ENCODE results near the gene EBLN1. TPM values are rescaled to one million over a fixed set of nuclear protein-coding genes. Genes with fewer than 3 reads are reported as not detected.

EBLN1 gene
- total and polyA plus RNA-seq, 11 donors: not detected

- DNase-seq (no peak), ATAC-seq (no peak)
- TF ChIP-seq POLR2A (IDR thresholded peaks at IDR 0.05) (no peak), CTCF (IDR thresholded peaks at IDR 0.05) (no peak)
- H3K27me3 ChIP-seq: peaks cover 0 to 3% (median 0%) of the 10 kb centered on the region in 9 donors
- H3K27ac ChIP-seq: no peak overlapping the region
- H3K4me1 ChIP-seq: no peaks in the 10 kb centered on the region
- no peaks in the 10 kb centered on the region for H3K36me3 ChIP-seq
- WGBS, 4 donors: 81 to 94% (median 91%) methylated on average over 5 of the region's 5 CpGs
- no peaks in the 10 kb centered on the region for H3K9me3 ChIP-seq
- intact Hi-C loops (cut with DNase I): no loop called here
- no peak overlapping the region for H3K4me3 ChIP-seq
Observed at GRCh38 chr10:22210267-22210666, 7.5 kb downstream of the EBLN1 start.

GRCh38 chr10:22193945-22194344, 23.9 kb downstream of the EBLN1 start:
- H3K4me1 ChIP-seq: no peaks in the 10 kb centered on the region
- DNase-seq (no peak), ATAC-seq (no peak)
- WGBS, 4 donors: 78 to 84% (median 81%) methylated on average over 2 of the region's 2 CpGs
- H3K4me3 ChIP-seq: no peak overlapping the region
- H3K27ac ChIP-seq: no peak overlapping the region
- H3K36me3 ChIP-seq: no peaks in the 10 kb centered on the region
- no peaks in the 10 kb centered on the region for H3K9me3 ChIP-seq
- peaks cover 0 to 10% (median 0%) of the 10 kb centered on the region in 9 donors for H3K27me3 ChIP-seq
- intact Hi-C loops (cut with DNase I): no loop called here
- TF ChIP-seq CTCF (IDR thresholded peaks at IDR 0.05): no peak
- TF ChIP-seq POLR2A (IDR thresholded peaks at IDR 0.05): no peak

- peaks cover 0 to 10% (median 0%) of the 10 kb centered on the region in 9 donors for H3K27me3 ChIP-seq
- no peak overlapping the region for H3K27ac ChIP-seq
- no peak for ATAC-seq
- TF ChIP-seq POLR2A (IDR thresholded peaks at IDR 0.05): no peak
- no peak for DNase-seq
- 85 to 88% (median 86%) methylated on average over 4 of the region's 4 CpGs for WGBS, 4 donors
- peaks cover 0 to 9% (median 0%) of the 10 kb centered on the region in 12 donors for H3K9me3 ChIP-seq
- no peaks in the 10 kb centered on the region for H3K36me3 ChIP-seq
- H3K4me1 ChIP-seq: no peaks in the 10 kb centered on the region
- intact Hi-C loops (cut with DNase I): no loop called here
- no peak overlapping the region for H3K4me3 ChIP-seq
Observed at GRCh38 chr10:22185586-22185985, 32.2 kb downstream of the EBLN1 start.

GRCh38 chr10:22183771-22184461, 33.9 kb downstream of the EBLN1 start:
- Histone ChIP-seq H3K4me3 (no peak overlapping the region), H3K9me3 (peaks cover 0 to 13% (median 0%) of the 10 kb centered on the region in 12 donors), H3K27ac (no peak overlapping the region), H3K36me3 (no peaks in the 10 kb centered on the region), H3K27me3 (peaks cover 0 to 10% (median 0%) of the 10 kb centered on the region in 9 donors), H3K4me1 (no peaks in the 10 kb centered on the region)
- no peak for DNase-seq
- intact Hi-C loops (cut with DNase I): no loop called here
- ATAC-seq: no peak
- WGBS, 4 donors: 93 to 97% (median 96%) methylated on average over 5 of the region's 5 CpGs
- no peak for TF ChIP-seq CTCF (IDR thresholded peaks at IDR 0.05)
- TF ChIP-seq POLR2A (IDR thresholded peaks at IDR 0.05): no peak

GRCh38 chr10:22180724-22181123, 37.1 kb downstream of the EBLN1 start:
- peaks cover 0 to 14% (median 0%) of the 10 kb centered on the region in 9 donors for H3K27me3 ChIP-seq
- no peaks in the 10 kb centered on the region for H3K36me3 ChIP-seq
- ATAC-seq (no peak), DNase-seq (no peak)
- intact Hi-C loops (cut with DNase I): no loop called here
- H3K27ac ChIP-seq: no peak overlapping the region
- H3K9me3 ChIP-seq: peaks cover 0 to 13% (median 0%) of the 10 kb centered on the region in 12 donors
- 86 to 94% (median 88%) methylated on average over 2 of the region's 2 CpGs for WGBS, 4 donors
- no peaks in the 10 kb centered on the region for H3K4me1 ChIP-seq
- H3K4me3 ChIP-seq: no peak overlapping the region
- TF ChIP-seq POLR2A (IDR thresholded peaks at IDR 0.05) (no peak), CTCF (IDR thresholded peaks at IDR 0.05) (no peak)
